Measurements from ENCODE around the gene PPCS. TPM values are rescaled to one million over a fixed set of nuclear protein-coding genes. Genes with fewer than 3 reads are reported as not detected.

Gene PPCS
- total RNA-seq, 1 experiment from 2014 or later = 10.9 TPM

Other genes starting within 250 kb of the PPCS start
- 20.4 and 27.3 TPM in 2 replicates for gene FOXJ3, start 121.3 kb upstream of the PPCS start, total RNA-seq (2014; rRNA removed; shearing (Covaris generic))
- 0.62 TPM in 1 of 2 replicates, not detected in the other for gene RIMKLA, start 75.8 kb upstream of the PPCS start, total RNA-seq (2014; rRNA removed; shearing (Covaris generic))
- gene ZMYND12, start 521 bp upstream of the PPCS start, total RNA-seq (2014; rRNA removed; shearing (Covaris generic)) = not detected in 2 replicates
- 1.2 and 1.8 TPM in 2 replicates for gene CCDC30, start 6.7 kb downstream of the PPCS start, total RNA-seq (2014; rRNA removed; shearing (Covaris generic))
- gene PPIH, start 201.9 kb downstream of the PPCS start, total RNA-seq (2014; rRNA removed; shearing (Covaris generic)) = 74.9 and 114 TPM in 2 replicates
- gene YBX1, start 225.9 kb downstream of the PPCS start, total RNA-seq (2014; rRNA removed; shearing (Covaris generic)) = 744 and 821 TPM in 2 replicates